Gastrocnemius medialis (tissue), 4 donors: ENCODE measurements around the gene LINC00237. TPM values are rescaled to one million over a fixed set of nuclear protein-coding genes. Genes with fewer than 3 reads are reported as not detected.

Source experiments
- ATAC-seq, 2 donors: fragments of 150-250 bp; one replicate each; pipeline ENCODE4 v1.9.1; 2016
- DNase-seq, 2 donors: peaks; one replicate each; pipeline ENCODE4 v3.0.0-alpha.2; 2019
- H3K27ac ChIP-seq, 4 donors: fragments of 200-600 bp; sonication (generic); 1 replicate in 1 of 4; 2 replicates in 3 of 4; pipeline ENCODE4 v1.5.1; 2016 to 2018; ENCODE audit warnings: mild to moderate bottlenecking in 2 of 4, moderate library complexity in 1 of 4
- H3K27me3 ChIP-seq, 3 donors: fragments of 200-600 bp; sonication (generic) in 2 of 3; 1 replicate in 1 of 3; 2 replicates in 2 of 3; pipeline versions ENCODE4 v1.5.1 to v1.6.0; 2016 to 2019; ENCODE audit warnings: mild to moderate bottlenecking in 1 of 3, moderate library complexity in 1 of 3
- H3K36me3 ChIP-seq, 2 donors: fragments of 200-600 bp; sonication (generic) in 1 of 2; one replicate each; pipeline ENCODE4 v1.5.1; 2017 to 2018
- H3K4me1 ChIP-seq, 2 donors: fragments of 200-600 bp; sonication (generic) in 1 of 2; one replicate each; pipeline ENCODE4 v1.5.1; 2016 to 2017; ENCODE audit warnings: mild to moderate bottlenecking in 2 of 2
- H3K4me3 ChIP-seq, 4 donors: fragments of 200-600 bp; sonication (generic) in 3 of 4; 1 replicate in 1 of 4; 2 replicates in 3 of 4; pipeline ENCODE4 v1.5.1; 2016 to 2019; ENCODE audit warnings: mild to moderate bottlenecking in 2 of 4
- H3K9me3 ChIP-seq, 3 donors: fragments of 200-600 bp; sonication (generic) in 2 of 3; 1 replicate in 1 of 3; 2 replicates in 2 of 3; pipeline ENCODE4 v1.5.1; 2016 to 2019
- CTCF ChIP-seq, 5 experiments: fragments of 450-650 bp in 3 of 5; fragments of 200-600 bp in 2 of 5; sonication (generic) in 2 of 5; IDR thresholded peaks in 4 of 5; conservative IDR thresholded peaks in 1 of 5; 1 replicate in 4 of 5; 2 replicates in 1 of 5; pipeline ENCODE4 v1.5.1; 2016 to 2019; ENCODE audit warnings: antibody characterized with exemption in 5 of 5, mild to moderate bottlenecking in 3 of 5, moderate library complexity in 3 of 5
- POLR2A ChIP-seq, 2 donors: fragments of 450-650 bp; IDR thresholded peaks; one replicate each; pipeline ENCODE4 v1.6.1; 2017; ENCODE audit warnings: antibody characterized with exemption in 2 of 2, mild to moderate bottlenecking in 2 of 2, moderate library complexity in 2 of 2
- in situ Hi-C, 4 donors: fragments of 200-750 bp; cut with MboI; loops; one replicate each; pipeline versions ENCODE4 v1.15.0 to v1.8.0; 2017; ENCODE audit warnings: low sequenced_read_pairs in 4 of 4
- intact Hi-C: fragments of 100-400 bp; cut with DNase I; formaldehyde crosslinking; loops from one replicate; pipeline ENCODE4 v1.15.1; 2023; ENCODE audit warnings: low total_unique reads
- total RNA-seq, 4 donors: library from RNA; depleted of rRNA; stranded (reverse); fragments of >200 nt; gene quantifications; one replicate each; pipeline versions ENCODE4 v1.1.0 to v1.2.3, GENCODE V29; 2016

Gene LINC00237
- total RNA-seq, 4 donors from 2014 or later: not detected

- no peaks in the 10 kb centered on the region for H3K9me3 ChIP-seq
- no peaks in the 10 kb centered on the region for H3K27me3 ChIP-seq
- no peaks in the 10 kb centered on the region for H3K4me1 ChIP-seq
- no peak for DNase-seq
- H3K4me3 ChIP-seq: no peak overlapping the region
- intact Hi-C loops: no loop called here
- TF ChIP-seq POLR2A (IDR thresholded peaks at IDR 0.05) (no peak), CTCF (IDR thresholded peaks at IDR 0.05 in 4 of 5, conservative IDR thresholded peaks at IDR 0.05 in 1 of 5) (no peak)
- no peak overlapping the region for H3K27ac ChIP-seq
- peaks cover 0 to 27% of the 10 kb centered on the region in 2 donors for H3K36me3 ChIP-seq
- in situ Hi-C loops: loop anchor here in 1 of 4 donors (25.0 kb wide), 1 partner anchor 431 kb away; the partner anchor contains the start of gene RALGAPA2
- no peak for ATAC-seq
Measured at GRCh38 chr20:21143194-21143890, 37.2 kb upstream of the LINC00237 start.

- in situ Hi-C loops: loop anchor here in 1 of 4 donors (25.0 kb wide), 1 partner anchor 430 kb away; the partner anchor contains the start of gene RALGAPA2
- H3K4me3 ChIP-seq: no peak overlapping the region
- ATAC-seq (no peak), DNase-seq (no peak)
- no peaks in the 10 kb centered on the region for H3K27me3 ChIP-seq
- H3K4me1 ChIP-seq: peaks cover 0 to 7% of the 10 kb centered on the region in 2 donors
- TF ChIP-seq POLR2A (IDR thresholded peaks at IDR 0.05) (no peak), CTCF (IDR thresholded peaks at IDR 0.05 in 4 of 5, conservative IDR thresholded peaks at IDR 0.05 in 1 of 5) (no peak)
- no peaks in the 10 kb centered on the region for H3K9me3 ChIP-seq
- peaks cover 0 to 25% of the 10 kb centered on the region in 2 donors for H3K36me3 ChIP-seq
- intact Hi-C loops: no loop called here
- no peak overlapping the region for H3K27ac ChIP-seq
Measured at GRCh38 chr20:21141825-21142224, 35.7 kb upstream of the LINC00237 start.

GRCh38 chr20:21139881-21140566, 33.9 kb upstream of the LINC00237 start:
- Histone ChIP-seq H3K36me3 (peaks cover 0 to 14% of the 10 kb centered on the region in 2 donors), H3K4me1 (peaks cover 0 to 10% of the 10 kb centered on the region in 2 donors), H3K27ac (no peak overlapping the region), H3K4me3 (no peak overlapping the region), H3K27me3 (no peaks in the 10 kb centered on the region), H3K9me3 (no peaks in the 10 kb centered on the region)
- in situ Hi-C loops: loop anchor here in 1 of 4 donors (25.0 kb wide), 1 partner anchor 428 kb away; the partner anchor contains the start of gene RALGAPA2
- ATAC-seq: no peak
- intact Hi-C loops: no loop called here
- DNase-seq: no peak
- no peak for TF ChIP-seq CTCF (IDR thresholded peaks at IDR 0.05 in 4 of 5, conservative IDR thresholded peaks at IDR 0.05 in 1 of 5)
- TF ChIP-seq POLR2A (IDR thresholded peaks at IDR 0.05): no peak

GRCh38 chr20:21137078-21137477, 30.9 kb upstream of the LINC00237 start:
- no peak overlapping the region for H3K4me3 ChIP-seq
- no peaks in the 10 kb centered on the region for H3K27me3 ChIP-seq
- peaks cover 6 to 19% of the 10 kb centered on the region in 2 donors for H3K4me1 ChIP-seq
- H3K9me3 ChIP-seq: no peaks in the 10 kb centered on the region
- H3K27ac ChIP-seq: no peak overlapping the region
- ATAC-seq: peak in 1 of 2 donors; percentile 18
- in situ Hi-C loops: loop anchor here in 1 of 4 donors (25.0 kb wide), 1 partner anchor 425 kb away; the partner anchor contains the start of gene RALGAPA2
- TF ChIP-seq CTCF (IDR thresholded peaks at IDR 0.05 in 4 of 5, conservative IDR thresholded peaks at IDR 0.05 in 1 of 5) (no peak), POLR2A (IDR thresholded peaks at IDR 0.05) (no peak)
- DNase-seq: no peak
- H3K36me3 ChIP-seq: peaks cover 0 to 12% of the 10 kb centered on the region in 2 donors
- intact Hi-C loops: no loop called here
